DMS53 treated with DMSO at 0.1 percent for 48 hours (cell line): ENCODE results near the gene KLK2.
"Not testable (repeated sequence)": the region's sequence is repeated elsewhere in the genome, so short reads cannot be mapped to it uniquely, and the experiment has no call there.

ENCODE experiments used
- DNase-seq: peaks from one replicate; lab custom pipeline; 2025; ENCODE audit not compliant: unreplicated experiment; lab: John Stamatoyannopoulos, UW

The KLK2 gene

DNA sequence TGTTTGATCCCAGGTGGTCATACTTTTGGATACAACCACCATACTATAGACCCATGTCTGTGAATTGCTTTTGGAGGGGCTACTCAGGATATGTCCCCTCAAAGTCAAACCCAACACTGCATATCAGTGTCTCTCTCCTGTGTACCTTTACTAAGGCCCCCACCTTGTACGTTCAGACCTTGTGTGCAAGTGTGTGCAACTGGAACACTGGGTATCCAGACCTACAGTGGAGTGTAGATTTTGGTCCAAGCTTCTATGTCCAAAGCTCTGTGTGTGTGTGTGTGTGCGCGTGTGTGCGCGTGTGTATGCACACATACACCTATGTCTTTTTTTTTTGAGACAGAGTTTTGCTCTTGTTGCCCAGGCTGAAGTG, 18.0 kb downstream of the KLK2 start:
- no peak for DNase-seq

DNA sequence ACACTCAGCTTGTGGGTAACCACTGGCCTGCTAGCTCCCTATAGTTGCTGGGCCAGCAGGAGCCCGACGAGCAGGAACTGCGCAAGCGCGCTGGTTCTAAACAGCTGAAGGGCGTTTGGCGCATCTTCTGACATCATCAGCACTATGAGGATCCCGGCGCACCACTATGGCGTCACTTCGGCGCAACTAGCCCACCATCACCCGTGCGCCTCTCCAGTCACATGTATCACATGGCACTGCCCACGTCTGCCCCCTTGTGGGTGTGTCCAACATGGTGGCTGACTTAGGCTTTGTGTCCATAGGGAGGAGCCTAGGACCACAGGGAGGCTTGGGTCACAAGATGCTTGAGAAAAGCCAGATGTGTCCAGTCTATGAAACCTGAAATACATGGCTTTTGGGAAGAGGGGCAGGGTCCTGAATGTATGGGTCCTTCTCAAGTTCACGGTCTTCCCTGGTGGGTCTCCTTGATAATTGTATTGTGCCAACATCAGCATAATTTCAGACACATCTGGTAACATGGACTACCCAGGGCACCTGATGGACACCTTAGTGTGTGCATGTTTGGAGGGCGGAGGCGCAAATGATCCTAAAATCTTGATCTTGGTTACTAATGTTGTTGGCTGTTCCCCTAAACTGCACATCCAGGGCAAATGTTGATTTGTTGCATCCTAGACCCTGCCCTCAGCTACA, 20.0 kb downstream of the KLK2 start:
- DNase-seq, result no peak

DNA sequence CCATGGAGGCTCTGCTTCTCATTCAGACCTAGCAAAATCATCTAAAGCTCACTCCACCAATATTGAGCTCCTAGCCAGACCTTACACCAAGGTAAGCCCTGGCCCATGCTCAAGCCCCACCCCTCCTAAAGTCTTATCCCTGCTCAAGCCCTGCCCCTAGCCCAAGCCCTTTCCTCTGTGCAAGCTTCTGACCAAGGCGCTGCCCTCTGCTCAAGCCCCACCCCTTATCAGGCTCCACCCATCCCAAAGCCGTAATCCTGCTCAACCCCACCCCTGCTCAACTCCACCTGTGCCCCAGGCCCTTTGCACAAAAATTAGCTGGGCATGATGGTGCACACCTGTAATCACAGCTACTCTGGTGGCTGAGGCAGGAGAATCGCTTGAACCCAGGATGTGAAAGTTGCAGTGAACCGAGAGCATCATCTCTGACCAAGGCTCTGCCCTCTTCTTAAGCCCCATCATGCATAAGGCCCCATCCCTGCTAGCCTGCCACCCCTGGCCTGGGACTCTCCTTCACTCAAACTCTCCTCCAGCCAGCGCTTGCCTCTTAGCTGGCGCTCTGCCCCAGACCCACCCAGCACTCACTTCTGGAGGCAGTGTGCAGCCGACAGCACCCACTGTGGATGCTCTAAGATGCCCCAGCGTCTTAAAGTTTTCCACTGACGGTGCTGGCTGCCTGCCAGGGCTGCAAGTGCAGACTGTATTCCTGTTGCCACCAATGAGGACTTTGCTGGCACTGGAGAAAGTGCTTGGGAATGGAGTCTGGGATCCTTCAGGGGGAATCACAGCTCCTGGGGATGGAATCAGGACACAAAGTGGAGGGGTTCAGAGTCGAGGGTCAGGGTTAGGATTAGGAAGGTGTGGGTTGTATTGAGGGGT, 21.5 kb downstream of the KLK2 start:
- no peak for DNase-seq

DNA sequence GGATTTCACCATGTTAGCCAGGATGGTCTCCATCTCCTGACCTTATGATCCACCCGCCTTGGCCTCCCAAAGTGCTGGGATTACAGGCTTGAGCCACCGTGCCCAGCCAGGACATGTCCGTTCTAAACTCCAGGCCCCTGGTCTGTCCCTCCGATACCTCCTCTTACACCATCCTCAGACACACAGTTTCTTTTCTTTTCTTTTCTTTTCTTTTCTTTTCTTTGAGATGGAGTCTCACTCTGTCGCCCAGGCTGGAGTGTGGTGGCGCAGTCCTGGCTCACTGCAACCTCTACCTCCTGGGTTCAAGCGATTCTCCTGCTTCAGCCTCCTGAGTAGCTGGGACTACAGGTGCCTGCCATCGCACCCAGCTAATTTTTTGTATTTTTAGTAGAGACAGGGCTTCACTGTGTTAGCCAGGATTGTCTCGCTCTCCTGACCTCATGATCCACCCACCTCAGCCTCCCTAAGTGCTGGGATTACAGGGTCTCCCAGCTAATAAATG, 22.9 kb downstream of the KLK2 start:
- not testable (repeated sequence) for DNase-seq

DNA sequence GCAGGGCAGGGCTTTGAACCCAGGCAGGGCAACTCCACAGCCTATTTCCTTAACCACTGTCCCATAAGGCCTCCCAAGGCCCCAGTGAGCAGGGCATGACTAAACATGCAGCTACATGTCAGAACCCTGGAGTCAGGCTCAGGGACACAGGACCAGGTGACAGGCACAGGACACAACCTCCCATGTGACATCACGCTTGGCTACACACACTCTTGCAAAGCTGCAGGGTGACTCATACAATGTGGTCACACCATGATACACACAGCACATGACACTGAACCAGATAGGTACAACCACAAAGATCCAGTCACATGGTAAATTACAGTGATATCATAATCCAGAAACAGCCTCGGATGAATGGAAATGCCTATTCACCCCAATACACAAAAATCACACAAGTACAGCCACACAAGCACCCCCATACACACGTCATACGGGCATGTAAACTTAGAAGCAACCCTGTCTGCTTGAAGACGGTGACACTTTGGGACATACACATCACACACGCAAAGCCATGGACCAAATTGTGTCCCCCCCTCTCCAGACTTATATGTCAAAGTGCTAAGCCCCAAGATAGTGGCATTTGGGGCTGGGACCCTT, 23.5 kb downstream of the KLK2 start:
- peak; percentile 90 for DNase-seq

DNA sequence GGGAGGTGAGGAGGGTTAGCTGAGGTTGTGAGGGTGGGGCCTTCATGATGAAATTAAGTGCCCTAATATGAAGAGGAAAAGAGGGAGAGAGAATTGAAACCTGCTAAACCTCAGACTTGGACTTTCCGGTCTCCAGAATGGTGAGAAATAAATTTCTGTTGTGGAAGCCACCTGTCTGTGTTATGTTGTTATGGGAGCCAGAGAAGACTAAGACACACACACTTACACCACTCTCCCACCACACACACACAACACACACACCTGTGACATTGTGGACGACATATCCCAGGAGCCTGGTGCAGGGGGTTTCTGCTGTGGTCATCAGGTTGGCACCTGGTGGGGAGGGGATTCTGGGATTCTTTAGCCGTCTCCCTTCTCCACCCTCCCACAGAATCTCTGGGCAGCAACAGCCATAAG, 24.0 kb downstream of the KLK2 start:
- no peak for DNase-seq

DNA sequence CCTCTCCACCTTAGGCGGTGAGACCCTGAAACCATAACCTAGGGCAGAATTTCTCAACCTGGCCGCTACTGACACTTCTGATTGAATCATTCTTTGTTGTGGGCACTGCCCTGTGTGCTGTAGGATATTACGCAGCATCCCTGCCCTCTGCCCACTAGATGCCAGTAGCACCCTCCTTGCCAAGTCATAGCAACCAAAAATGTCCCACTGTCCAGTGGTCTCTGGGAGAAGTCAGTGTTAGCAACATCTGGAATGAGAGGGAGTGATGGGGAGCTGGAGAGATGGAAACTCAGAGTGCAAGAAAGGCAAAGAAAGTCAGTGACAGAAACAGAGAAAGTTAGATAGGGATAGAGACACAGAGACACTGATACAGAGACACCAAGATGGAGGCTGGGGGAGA, 24.4 kb downstream of the KLK2 start:
- no peak for DNase-seq

DNA sequence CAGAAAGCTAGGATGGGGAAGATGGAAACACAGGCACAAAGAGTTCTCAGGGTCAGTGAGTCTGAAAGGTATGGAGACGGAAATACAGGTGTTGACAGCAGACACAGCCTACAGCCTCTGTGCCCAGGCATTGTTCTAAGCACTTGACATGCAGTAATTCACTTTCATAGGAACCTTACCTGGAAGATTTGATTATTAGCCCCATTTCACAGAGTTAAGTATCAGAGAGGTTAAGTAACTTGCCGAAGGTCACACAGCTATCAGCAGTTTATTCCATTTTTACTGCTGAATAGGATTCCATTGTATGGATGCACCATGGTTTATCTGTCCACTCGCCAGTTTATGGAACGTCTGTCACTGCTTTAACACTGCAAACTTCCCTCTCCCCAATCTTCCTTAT, 24.8 kb downstream of the KLK2 start:
- DNase-seq, result no peak

DNA sequence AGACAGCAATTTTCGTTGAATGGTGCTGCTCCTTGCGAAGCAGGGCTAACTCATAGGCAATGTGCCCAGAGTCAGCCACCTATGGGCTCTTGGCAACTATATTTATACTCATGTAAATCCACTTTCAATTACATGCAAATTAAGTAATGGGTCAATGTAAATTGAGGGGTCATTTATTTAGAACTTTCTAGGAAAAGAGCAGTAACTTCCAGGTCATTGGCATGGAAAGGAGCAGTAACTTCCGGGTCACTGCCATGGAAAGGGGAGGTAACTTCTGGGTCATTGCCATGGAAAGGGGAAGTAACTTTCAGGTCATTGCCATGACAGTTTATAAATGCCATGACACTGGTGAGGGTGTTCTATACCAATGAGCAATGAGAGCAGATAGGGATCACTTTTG, 26.3 kb downstream of the KLK2 start:
- DNase-seq, result no peak

DNA sequence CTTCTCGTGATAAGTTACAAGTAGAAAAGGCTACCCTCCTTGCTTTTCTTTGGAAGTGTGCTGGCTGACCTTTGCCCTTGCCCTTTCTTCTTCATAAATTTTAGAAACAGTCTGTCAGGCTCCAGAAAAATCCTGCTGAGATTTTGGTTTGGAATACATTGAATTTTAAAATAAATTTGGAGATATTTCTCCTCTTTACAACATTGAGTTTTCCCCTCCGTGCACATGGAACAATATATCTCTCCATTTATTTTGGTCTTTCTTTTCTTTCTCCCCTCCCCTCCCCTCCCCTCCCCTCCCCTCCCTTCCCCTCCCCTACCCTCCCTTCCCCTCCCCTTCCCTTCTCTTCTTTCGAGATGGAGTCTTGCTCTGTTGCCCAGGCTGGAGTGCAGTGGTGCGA, 29.4 kb downstream of the KLK2 start:
- DNase-seq, result no peak

DNA sequence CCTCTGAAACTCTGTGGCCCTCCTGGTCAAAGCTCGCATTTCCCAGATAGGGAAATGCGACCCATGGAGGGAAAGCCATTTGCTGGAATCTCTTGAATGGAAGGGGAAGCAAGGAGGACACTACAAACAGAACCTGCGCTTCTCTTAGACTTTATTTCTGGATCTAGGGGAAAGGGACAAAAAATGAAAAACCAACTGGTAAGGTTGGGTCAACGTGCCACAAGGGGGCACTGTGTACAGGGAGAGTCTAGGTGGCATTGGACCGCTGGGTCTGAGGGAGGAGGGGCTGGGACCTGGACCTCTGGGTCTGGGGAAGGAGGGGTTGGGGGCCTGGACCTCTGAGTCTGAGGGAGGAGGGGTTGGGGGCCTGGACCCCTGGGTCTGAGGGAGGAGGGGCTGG, 33.0 kb downstream of the KLK2 start:
- no peak for DNase-seq

DNA sequence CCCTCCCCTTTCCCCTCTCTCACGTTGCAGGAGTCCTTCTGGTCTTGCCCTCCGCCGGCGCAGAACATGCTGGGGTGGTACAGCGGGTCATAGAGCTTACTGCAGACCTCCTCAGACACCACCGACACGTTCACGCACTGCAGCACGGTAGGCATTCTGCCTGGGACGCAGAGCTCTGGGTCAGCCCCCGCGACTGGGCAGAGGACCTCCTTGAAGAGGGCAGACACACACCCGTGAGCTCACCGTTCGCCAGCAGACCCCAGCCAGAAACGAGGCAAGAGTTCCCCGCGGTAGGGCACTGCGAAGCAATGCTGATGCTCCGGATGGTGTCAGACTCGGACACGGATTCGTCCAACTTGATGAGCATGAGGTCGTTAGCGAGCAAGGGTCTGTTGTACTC, 35.1 kb downstream of the KLK2 start:
- DNase-seq, result no peak

DNA sequence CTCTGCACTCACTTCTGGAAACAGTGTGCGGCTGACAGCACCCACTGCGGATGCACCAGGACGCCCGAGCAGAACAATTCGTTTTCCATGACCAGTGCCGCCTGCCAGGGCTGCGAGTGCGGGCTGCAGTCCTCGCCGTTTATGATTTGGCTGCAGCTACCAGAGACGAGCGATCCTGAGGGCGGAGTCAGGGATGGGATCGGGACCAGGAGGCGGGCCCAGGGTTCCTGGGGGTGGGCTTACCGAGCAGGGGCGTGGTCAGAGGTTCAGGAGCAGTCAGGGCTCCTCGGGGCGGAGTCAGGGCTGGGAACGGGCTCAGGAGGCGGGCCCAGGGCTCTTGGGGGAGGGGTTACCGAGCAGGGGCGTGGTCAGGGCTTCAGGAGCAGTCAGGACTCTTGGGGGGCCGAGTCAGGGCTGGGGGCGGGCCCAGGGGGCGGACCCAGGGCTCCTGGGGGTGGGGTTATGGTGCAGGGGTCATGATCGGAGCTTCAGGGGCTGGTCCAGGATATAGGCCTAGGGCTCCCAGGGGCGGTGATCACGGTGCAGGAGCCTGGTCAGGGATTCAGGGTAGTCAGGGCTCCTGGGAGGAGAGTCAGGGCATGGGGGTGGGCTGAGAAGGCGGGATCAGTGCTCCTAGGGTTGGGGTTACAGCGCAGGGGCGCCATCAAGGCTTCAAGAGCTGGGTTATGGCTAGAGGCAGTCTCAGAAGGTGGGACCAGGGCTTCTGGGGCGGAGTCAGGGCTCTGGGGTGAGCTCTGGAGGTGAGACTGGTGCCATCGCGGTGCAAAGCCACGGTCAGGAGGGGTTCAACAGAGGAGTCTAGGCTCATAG, 36.2 kb downstream of the KLK2 start:
- DNase-seq, result no peak

DNA sequence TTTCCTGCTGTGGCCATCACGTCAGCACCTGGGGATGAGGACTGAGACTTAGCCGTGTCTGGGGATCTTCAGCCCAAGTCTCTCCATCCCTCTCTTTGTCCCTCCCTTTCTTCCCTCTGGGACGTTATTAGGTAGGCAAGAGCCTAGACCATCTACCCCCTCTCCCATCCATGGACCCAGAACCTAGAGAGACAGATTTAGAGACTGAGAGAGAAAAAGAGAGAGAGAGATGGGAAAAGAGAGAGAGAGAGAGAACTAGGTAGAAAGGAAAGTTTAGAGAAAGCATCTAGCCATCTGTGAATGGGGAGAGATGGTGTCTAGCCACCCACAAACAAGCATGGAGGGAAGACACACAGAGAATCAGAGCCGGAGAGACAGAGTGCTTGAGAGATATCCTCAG, 37.5 kb downstream of the KLK2 start:
- DNase-seq, result no peak

DNA sequence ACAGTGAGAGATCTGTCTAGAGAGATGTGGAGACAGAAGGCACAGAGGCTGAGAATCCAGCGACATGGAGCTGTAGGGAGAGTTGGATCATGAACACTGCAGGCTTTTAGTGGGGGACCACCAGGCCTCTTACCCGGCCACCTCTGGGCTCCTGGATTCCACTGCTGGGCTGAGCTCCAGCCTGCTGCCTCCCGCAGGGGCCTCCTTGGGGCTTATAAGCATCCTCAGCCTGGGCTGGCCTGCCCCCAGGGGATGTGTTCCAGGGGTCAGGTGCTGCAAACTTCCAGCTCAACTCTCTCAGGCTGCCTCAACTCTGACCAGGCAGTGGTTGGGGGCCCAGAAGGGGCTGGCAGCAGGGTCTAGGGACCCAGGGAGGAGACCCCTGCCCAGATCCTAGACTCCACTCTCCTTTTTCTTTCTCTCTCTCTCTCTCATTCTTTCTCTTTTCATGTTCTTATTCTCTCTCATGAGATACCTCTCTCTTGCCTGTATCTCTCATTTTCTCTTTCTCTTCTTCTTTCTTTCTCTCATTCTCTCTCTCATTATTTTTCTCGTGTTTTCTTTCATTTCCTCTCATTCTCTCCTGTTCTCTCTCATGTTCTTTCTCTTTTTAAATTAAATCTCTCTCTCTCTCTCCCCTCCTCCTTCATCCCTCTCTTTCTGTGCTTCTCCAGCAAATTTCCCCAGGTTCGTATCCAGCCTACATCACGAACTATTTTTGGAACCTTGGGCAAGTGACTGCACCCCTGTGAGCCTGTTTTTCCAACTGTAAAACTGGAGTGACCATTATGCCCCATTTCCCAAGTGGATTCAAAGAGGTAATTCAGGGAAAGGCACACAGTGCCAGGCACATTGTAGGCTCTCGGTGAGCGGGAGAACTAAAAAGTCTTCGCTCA, 38.2 kb downstream of the KLK2 start, which contains the start of gene KLK4:
KLK4 (minus strand) TSS at position 190 of the 896 bp plus-strand sequence. CDS start 657 bp downstream, outside the sequence.
- no peak for DNase-seq

DNA sequence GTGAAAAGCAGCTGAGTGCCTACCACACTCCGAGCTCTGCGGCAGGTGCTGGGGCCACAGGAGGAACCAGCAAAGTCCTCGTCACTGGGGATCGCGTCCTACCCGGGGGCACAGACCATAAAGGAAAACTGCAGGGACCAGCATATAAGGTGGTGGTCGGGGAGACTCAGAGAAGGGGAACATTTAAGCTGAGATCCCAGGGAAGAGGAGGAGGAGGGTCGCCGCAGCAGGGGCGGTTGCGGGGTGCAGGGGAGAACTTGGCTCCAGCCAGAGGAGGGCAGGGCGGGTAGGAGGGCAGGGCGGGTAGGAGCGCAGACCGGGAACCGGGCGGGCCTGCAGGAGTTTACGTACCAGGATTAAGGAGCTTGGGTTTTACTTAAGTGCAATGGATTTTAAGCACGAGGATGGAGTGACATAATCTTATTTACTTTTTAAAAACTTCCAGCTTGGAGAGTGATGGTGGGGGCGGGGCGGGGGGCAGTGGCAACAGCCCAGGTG, 38.9 kb downstream of the KLK2 start:
- no peak for DNase-seq

DNA sequence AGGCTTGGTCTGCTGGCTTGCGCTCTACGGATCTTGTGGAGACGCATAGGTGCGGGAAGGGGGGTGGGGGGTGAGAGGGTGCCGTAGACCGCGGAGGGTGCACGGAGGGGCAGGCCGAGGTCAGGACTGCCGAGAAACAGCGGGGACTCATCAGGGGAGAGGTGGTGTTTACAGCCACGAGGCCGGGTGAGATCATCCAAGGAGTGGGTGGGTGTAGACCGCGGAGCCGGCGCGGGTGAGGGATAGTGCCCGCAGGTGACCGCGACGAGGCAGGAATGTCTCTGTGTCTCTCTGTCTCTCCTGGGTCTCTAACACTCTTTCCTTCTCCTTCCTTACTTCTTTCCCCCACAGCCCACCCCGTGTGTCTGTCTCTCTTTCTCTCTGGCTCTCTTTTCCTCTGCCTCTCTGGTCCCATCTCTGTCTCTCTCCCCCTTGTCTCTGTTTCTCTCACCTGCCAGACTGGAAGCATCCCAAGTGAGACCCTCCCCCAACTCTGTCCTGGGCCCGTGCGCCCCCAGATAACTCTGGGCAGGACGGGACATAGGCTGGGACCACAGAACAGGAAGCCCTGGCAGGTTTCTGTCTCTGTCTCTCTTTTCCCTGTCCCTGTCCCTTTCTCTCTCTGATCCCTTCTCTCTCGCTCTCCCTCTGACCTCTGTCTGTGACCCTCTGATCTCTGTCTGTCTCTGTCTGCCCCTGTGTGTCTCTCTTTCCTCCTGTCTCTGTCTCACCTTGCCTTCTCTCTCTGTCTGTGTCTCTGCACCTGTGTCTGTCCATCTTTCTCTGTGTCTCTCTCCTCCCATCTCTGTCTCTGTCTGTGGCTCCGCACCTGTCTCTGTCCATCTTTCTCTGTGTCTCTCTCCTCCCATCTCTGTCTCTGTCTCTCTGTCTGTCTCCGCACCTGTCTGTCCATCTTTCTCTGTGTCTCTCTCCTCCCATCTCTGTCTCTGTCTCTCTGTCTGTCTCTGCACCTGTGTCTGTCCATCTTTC, 39.8 kb downstream of the KLK2 start:
- DNase-seq, result no peak

DNA sequence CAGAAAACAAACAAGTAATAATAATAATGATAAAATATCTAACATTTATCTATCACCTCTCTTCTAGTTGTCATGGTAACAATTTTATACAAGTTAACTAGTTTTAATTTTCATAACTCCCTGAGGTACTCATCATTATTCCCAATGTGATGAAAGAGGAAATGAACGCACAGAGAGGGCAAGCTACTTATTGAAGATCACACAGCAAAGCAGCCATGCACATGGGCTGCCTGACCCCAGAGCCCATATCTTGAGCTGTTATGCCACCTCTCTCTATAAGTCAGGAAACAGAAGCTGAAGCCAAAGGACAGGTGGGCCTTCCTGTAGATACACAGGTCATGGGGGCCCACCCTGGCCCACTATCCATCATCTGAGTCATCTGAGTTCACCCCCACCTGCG, 42.8 kb downstream of the KLK2 start:
- no peak for DNase-seq
